AG09319 (cell line): Measurements from ENCODE around the gene KCNQ2.

Source experiments
- DNase-seq: peaks from one replicate; pipeline ENCODE4 v3.0.0-alpha.2; 2010; ENCODE audit warnings: low read depth; ENCODE audit errors: extremely low read depth
- TF ChIP-seq, protein P1 (sequence below): IDR thresholded peaks from 2 replicates; pipeline ENCODE4 v1.5.1; 2011; ENCODE audit warnings: low read depth, mild to moderate bottlenecking, inconsistent platforms, low read length, moderate library complexity

Gene KCNQ2

DNA sequence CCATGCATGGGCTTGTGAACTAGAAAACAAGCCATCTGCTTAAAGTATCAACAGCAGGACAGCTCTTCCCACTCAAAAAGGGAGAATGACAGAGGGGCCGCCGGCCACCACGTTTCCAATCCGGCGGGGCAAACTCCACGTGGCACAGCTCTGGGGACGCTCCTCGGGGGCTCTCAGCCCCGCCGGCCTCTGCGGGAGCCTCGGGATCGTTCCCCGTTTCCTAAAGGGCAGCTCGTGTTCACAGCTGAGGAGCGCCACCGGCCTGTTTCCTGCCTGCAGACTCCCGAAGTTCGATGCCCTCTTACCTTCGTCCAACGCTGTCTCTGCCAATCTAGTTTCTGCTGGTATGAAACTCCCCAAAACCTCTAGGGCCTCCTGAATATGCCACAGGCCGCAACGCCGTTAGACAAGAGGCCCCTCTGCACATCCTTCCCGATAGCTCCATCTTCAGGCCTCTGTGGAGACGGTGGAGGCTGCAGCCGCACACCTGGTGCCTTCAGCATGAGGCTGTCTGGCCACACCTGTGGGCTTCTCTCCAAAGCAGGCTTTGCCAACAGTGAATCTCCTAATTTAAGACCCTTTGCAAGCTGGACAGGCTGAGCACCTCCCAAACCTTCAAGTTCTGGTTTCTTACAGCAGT lies 46.5 kb downstream of the KCNQ2 start:
- no peak for DNase-seq
- TF ChIP-seq, protein P1, sequence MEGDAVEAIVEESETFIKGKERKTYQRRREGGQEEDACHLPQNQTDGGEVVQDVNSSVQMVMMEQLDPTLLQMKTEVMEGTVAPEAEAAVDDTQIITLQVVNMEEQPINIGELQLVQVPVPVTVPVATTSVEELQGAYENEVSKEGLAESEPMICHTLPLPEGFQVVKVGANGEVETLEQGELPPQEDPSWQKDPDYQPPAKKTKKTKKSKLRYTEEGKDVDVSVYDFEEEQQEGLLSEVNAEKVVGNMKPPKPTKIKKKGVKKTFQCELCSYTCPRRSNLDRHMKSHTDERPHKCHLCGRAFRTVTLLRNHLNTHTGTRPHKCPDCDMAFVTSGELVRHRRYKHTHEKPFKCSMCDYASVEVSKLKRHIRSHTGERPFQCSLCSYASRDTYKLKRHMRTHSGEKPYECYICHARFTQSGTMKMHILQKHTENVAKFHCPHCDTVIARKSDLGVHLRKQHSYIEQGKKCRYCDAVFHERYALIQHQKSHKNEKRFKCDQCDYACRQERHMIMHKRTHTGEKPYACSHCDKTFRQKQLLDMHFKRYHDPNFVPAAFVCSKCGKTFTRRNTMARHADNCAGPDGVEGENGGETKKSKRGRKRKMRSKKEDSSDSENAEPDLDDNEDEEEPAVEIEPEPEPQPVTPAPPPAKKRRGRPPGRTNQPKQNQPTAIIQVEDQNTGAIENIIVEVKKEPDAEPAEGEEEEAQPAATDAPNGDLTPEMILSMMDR: no peak

DNA sequence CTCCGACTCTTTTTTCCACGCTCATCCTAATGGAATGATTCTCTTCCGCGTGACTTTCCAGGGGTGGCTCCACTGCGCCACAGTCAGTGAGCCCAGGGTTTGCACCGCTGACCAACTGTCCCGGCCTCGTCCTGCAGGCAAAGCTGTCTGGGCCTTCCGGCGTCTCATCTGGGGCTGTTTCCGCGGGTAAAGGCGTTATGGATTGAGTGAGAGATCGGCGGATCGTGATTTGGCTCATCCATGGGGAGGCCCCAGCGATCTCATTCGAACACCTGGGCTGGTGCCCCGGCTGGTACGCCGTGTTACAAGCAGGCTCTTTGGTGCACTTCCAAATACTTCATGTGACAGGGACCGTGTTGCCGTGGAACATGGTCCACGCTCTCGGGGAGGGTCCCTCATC lies 47.8 kb downstream of the KCNQ2 start:
- TF ChIP-seq, protein P1: no peak
- DNase-seq: no peak

DNA sequence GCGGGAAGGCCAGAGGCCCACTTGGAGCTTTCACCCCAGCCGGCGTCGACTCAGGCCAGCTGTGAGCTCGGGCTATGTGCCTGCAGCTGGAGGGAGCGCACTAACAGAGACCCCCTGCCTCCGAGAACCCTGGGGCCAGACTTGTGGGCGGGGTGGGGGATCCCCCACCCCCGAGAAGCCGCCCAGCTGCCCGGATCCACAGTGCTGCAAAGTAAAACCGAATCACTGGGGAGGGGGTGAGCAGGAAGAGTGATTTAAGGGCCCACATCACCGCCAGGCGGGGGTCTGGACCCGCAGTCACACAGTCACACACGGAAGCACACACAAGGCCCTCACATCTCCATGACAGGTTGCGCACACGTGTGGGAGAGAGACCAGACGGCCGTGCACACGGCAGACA lies 48.7 kb downstream of the KCNQ2 start:
- TF ChIP-seq, protein P1: no peak
- no peak for DNase-seq

DNA sequence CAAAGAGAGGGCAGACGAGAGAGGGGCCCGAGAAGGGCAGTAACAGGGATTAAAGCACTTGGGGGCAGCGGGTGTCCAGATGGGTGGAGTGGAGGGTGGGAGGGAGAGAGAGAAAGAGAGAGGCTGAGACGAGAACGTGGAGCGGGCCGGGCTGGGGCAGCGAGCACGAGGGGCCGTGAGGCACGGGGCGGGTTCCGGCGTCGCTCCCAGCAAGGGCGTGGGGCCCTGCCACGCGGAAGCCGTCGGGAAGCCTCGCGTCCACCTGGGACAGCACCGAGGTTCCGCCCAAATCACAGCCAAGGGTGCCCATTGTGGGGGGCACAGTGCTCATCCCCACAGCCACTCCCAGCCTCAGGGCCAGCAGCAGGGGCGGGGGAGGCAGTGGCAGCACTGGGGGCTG lies 49.8 kb downstream of the KCNQ2 start:
- DNase-seq: no peak
- TF ChIP-seq, protein P1: no peak

DNA sequence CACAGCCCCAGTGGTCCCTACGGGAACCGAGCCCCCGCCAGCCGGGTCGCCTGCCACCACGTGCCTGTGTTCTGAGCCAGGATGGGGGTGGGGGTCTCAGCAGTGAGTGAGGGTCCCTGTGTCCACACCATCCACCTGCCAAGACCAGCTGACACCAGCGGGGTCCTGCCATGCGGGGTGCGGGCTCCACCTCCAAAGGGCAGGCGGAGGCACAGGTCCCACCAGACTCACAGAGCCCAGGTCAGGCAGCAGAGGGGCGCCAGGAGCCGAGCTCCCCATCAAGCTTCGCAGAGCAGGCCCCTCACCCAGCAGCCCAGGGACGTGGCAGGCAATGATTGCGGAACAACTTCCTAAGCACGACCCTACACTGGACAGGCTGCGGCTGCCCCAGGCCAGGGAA lies 50.5 kb downstream of the KCNQ2 start:
- TF ChIP-seq, protein P1: no peak
- DNase-seq: no peak

DNA sequence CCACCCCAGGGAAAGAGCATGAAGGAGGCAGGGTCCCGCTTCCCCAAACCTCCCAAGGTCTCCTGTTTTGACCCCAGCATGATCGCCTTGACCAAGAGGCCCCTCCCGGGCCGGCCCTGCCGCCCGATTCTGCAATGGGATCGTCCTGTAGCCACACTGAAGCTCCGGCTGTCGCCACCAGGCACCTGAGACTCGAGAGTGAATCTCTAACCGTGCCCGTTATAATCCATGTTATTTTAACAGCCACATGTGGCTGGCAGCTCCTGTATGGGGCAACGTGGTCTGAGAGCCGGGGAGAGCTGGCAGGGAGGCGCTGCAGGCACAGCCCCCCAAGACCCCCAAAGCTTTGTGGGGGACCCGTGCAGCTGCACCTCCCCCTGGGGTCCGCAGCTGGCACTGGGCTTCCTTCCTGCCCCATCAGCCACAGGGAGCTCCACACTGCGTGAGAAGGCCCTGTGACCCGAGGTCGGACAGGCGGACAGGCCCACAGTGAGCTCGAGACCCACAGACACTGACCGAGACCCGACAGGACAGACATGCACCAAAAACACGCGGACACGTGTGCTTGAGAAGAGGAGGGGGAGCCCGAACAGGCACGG lies 51.3 kb downstream of the KCNQ2 start:
- TF ChIP-seq, protein P1: no peak
- no peak for DNase-seq

DNA sequence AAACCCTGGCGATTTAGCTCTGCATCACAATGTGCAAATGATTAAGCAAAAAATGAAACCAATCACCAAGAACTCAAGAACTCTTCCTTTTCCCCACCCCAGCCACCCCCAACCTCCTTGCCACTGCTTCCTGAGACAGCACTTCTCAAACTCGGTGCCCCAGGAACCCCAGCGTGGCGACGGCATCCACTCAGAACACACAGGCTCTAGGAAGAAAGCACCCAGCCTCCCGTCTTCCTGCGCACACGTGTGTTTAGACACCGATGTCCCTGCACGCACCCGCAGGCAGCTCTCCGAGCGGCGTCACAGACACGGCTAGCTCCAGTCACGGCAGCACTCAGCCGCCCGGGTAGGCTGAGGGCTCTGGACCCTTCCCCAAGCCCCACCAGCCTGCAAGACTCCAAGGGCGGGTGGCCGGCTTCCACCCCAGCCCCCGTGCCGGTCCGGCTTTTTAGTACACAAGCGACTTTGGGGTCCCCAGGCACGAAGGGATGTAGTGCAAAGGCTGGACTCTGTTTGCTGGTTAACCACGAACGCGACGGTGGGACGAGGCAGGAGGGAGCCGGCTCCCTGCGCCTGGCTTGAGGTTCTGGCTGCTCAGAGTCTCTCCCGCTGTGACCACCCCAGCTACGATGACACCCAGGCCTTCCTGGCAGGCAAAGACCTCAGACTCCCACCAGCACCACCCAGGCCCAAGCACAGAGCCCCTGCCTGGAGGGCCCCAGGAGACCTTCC lies 51.9 kb downstream of the KCNQ2 start:
- DNase-seq: no peak
- TF ChIP-seq, protein P1: no peak
